Thoracic aorta (tissue), 2 donors: ENCODE data around the gene BCAT1. TPM values are rescaled to one million over a fixed set of nuclear protein-coding genes. Genes with fewer than 3 reads are reported as not detected.
A peak's percentile ranks its signal among the peaks of the same experiment; 100 is the strongest.

ENCODE experiments used
- ATAC-seq: fragments of 150-250 bp; one replicate; pipeline ENCODE4 v1.8.0; 2017; ENCODE audit warnings: low read depth; ENCODE audit not compliant: insufficient number of reproducible peaks, low FRiP score
- DNase-seq: peaks from one replicate; pipeline ENCODE4 v3.0.0-alpha.2; 2020; ENCODE audit warnings: low spot score
- H3K27ac ChIP-seq, 2 donors: fragments of 200-600 bp; sonication (generic); 1 replicate in 1 of 2; 2 replicates in 1 of 2; pipeline ENCODE4 v1.5.1; 2016; ENCODE audit warnings: mild to moderate bottlenecking in 2 of 2, moderate library complexity in 2 of 2
- H3K27me3 ChIP-seq: fragments of 200-600 bp; sonication (generic); replicated peaks from 2 replicates; pipeline ENCODE4 v1.6.0; 2016; ENCODE audit warnings: mild to moderate bottlenecking; ENCODE audit not compliant: insufficient read depth
- H3K36me3 ChIP-seq: fragments of 200-600 bp; sonication (generic); one replicate; pipeline ENCODE4 v1.5.1; 2016
- H3K4me1 ChIP-seq, 2 donors: fragments of 200-600 bp; sonication (generic); 1 replicate in 1 of 2; 2 replicates in 1 of 2; pipeline versions ENCODE4 v1.5.1 to v1.6.0; 2016; ENCODE audit warnings: low read depth in 2 of 2, mild to moderate bottlenecking in 1 of 2; ENCODE audit not compliant: control insufficient read depth in 1 of 2
- H3K4me3 ChIP-seq: fragments of 200-600 bp; sonication (generic); 2 replicates; pipeline ENCODE4 v1.5.1; 2016; ENCODE audit warnings: mild to moderate bottlenecking
- H3K9me3 ChIP-seq: fragments of 200-600 bp; sonication (generic); 2 replicates; pipeline ENCODE4 v1.5.1; 2016
- total RNA-seq, 2 donors: library from RNA; depleted of rRNA; stranded (reverse); fragments of >200 nt; gene quantifications; one replicate each; pipeline versions ENCODE4 v1.1.0 to v1.2.3, GENCODE V29; 2016
- TF ChIP-seq, protein P1 (sequence below): fragments of 200-600 bp; sonication (generic); IDR thresholded peaks from one replicate; pipeline ENCODE4 v1.5.1; 2019; ENCODE audit warnings: antibody characterized with exemption

The BCAT1 gene
- total RNA-seq, 2 donors from 2014 or later: 24.9 to 28.6 TPM

- H3K9me3 ChIP-seq: no peaks in the 10 kb centered on the region
- ATAC-seq (no peak), DNase-seq (no peak)
- H3K27me3 ChIP-seq: no peaks in the 10 kb centered on the region
- no peaks in the 10 kb centered on the region for H3K36me3 ChIP-seq
- no peak overlapping the region for H3K4me3 ChIP-seq
- H3K27ac ChIP-seq: no peak overlapping the region
- TF ChIP-seq, protein P1, sequence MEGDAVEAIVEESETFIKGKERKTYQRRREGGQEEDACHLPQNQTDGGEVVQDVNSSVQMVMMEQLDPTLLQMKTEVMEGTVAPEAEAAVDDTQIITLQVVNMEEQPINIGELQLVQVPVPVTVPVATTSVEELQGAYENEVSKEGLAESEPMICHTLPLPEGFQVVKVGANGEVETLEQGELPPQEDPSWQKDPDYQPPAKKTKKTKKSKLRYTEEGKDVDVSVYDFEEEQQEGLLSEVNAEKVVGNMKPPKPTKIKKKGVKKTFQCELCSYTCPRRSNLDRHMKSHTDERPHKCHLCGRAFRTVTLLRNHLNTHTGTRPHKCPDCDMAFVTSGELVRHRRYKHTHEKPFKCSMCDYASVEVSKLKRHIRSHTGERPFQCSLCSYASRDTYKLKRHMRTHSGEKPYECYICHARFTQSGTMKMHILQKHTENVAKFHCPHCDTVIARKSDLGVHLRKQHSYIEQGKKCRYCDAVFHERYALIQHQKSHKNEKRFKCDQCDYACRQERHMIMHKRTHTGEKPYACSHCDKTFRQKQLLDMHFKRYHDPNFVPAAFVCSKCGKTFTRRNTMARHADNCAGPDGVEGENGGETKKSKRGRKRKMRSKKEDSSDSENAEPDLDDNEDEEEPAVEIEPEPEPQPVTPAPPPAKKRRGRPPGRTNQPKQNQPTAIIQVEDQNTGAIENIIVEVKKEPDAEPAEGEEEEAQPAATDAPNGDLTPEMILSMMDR: no peak
- H3K4me1 ChIP-seq: peaks cover 4 to 9% of the 10 kb centered on the region in 2 donors
Observed at GRCh38 chr12:24904871-24905270, 44.0 kb downstream of the BCAT1 start.

DNA sequence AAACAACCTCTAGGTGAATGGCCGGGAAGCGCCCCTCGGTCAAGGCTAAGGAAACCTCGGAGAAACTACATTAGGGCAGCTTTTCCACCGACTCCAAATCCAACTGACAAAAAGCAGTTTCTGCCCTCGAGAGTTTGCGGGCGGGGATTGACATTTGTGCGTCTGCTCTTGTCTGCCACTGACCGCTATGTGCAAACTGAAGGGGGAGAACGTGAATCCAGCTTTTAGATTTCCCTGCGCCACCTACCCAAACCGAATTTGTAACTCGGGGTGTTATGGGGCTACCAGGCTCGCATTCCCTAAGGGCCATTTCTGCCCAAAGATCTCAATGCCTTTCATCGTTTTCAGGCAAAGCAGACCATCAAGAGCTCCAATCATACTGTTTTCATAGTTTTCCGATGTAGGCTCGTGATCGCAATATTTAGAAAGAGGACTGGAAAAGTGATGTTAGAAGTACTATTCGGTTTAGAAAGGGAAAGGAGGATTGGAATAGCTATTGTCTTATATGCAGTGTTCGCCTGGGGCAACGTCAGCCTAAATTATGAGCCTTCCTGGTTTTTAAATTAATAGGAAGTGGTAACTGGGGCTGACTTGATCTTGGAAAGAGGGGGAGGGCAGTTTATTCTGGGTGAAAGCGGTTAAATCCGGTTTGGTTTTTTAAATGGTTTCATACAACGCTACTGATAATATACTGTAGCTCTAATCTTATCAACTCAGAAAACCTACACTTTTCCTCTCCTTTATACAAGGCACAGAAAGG, 45.4 kb downstream of the BCAT1 start:
- no peaks in the 10 kb centered on the region for H3K27me3 ChIP-seq
- peaks cover 4 to 9% of the 10 kb centered on the region in 2 donors for H3K4me1 ChIP-seq
- DNase-seq (no peak), ATAC-seq (no peak)
- no peaks in the 10 kb centered on the region for H3K36me3 ChIP-seq
- TF ChIP-seq, protein P1: no peak
- H3K4me3 ChIP-seq: peak overlapping the region; percentile 92
- H3K27ac ChIP-seq: peak overlapping the region in 1 of 2 donors; percentile 45
- H3K9me3 ChIP-seq: no peaks in the 10 kb centered on the region

DNA sequence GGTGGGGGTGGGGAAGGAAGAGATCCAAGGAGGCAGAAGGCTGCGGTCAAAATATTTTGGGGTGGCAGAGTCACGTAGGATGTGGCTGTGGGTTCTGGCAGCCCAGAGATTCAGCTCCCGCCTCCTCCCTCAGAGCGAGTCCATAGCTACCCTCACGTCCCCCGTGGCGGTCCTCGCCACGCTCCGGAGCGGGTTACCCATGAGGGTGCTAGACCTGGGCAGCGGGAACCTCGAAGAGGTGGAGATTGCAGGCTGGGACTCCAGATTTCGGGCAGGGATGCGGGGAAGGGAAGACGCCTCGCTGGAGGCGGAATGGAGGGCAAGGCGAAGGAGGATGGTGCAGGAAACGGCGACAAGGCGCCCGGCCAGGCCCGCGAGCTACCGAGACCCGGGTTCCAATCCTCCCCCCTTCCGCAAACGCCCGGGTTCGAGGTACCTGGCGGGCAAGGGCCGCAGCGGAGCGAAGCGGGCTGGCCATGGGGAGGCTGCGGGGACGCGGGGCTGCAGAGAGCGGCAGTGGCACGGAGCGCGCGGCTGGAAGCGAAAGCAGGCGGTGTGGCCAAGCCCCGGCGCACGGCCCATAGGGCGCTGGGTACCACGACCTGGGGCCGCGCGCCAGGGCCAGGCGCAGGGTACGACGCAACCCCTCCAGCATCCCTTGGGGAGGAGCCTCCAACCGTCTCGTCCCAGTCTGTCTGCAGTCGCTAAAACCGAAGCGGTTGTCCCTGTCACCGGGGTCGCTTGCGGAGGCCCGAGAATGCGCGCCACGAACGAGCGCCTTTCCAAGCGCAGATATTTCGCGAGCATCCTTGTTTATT, 46.2 kb downstream of the BCAT1 start:
- peak overlapping the region; percentile 92 for H3K4me3 ChIP-seq
- TF ChIP-seq, protein P1: no peak
- H3K36me3 ChIP-seq: no peaks in the 10 kb centered on the region
- peak overlapping the region; percentile 28 to 34 for H3K27ac ChIP-seq
- DNase-seq: no peak
- H3K4me1 ChIP-seq: peaks cover 4 to 9% of the 10 kb centered on the region in 2 donors
- no peaks in the 10 kb centered on the region for H3K9me3 ChIP-seq
- no peaks in the 10 kb centered on the region for H3K27me3 ChIP-seq
- ATAC-seq: no peak

DNA sequence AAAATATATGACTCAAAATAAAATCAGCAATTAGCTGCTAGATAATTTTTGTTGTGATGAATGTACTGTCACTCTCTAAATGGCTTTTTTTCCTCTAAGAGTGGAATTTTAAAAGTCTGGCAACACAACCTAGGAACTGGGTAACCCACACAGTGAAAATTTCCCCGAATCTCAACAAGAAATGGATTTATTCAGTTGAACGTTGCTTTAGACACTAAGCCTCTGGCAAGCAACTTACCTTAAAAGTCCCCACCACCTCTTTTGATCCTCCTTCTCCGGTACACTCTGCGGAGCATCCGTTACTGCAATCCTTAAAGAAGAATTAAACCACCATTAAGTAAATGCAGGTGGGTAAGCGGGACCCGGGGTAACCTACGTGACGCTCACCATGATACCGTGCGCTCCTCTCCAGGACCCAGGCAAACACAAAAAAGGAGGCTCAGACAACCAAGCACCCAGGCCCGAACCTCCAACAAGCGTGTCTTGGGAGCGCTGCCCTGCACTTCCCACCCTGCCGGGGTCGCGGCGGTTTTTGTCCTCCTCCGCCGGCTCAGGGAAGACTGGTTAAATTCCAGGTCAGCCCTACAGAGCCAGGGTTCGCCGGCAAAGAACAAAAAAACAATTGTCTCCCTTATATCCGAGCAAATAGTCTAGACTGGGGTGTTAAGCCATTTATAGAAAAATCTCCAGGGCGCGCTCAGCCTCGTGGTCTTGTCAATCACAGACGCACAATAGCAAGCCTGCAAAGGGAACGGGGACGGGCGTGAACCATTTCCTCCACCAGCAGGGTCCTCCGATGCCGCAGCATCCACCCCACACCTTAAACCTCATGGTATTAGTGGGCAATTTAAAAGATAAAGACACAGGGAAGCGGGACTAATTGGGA, 47.1 kb downstream of the BCAT1 start:
- Histone ChIP-seq H3K27ac (peak overlapping the region; percentile 28 to 34), H3K27me3 (no peaks in the 10 kb centered on the region), H3K9me3 (no peaks in the 10 kb centered on the region), H3K4me1 (peaks cover 4 to 9% of the 10 kb centered on the region in 2 donors), H3K36me3 (no peaks in the 10 kb centered on the region), H3K4me3 (peak overlapping the region; percentile 92)
- TF ChIP-seq, protein P1: no peak
- ATAC-seq: no peak
- DNase-seq: no peak
